IMR-90 (cell line): ENCODE measurements around the gene RAD51B. TPM values are rescaled to one million over a fixed set of nuclear protein-coding genes. Genes with fewer than 3 reads are reported as not detected.

Experiments
- ATAC-seq: fragments of 200-7000 bp; cut with Tn5 transposase; 2 replicates; pipeline ENCODE4 v1.9.1; 2020; ENCODE audit warnings: low read depth, mild to moderate bottlenecking, moderate library complexity
- BruUV-seq: library from RNA; stranded (reverse); fragments of 400-500 nt; replicated peaks from 2 replicates; lab custom pipeline; 2021; lab: Mats Ljungman, UMichigan
- CTCF ChIA-PET: fragments of 300-600 bp; formaldehyde crosslinking; extraction: SDS; loops from one replicate; lab custom pipeline; 2021; ENCODE audit warnings: antibody characterized with exemption; lab: Yijun Ruan, JAX
- POLR2A ChIA-PET: fragments of 300-600 bp; sonication (Branson Sonifier 250); formaldehyde crosslinking; loops from one replicate; lab custom pipeline; 2022; ENCODE audit warnings: antibody characterized with exemption; ENCODE audit not compliant: unreplicated experiment; lab: Charles Lee
- DNase-seq: peaks from one replicate; pipeline ENCODE4 v3.0.0; 2013
- H2AFZ ChIP-seq: replicated peaks from 2 replicates; pipeline ENCODE3; 2013; ENCODE audit warnings: low read length, mild to moderate bottlenecking; ENCODE audit not compliant: poor library complexity
- H2AK5ac ChIP-seq: 2 replicates; pipeline ENCODE4 v1.6.1; 2013; ENCODE audit warnings: low read depth, low read length, inconsistent platforms
- H2AK9ac ChIP-seq: replicated peaks from 2 replicates; pipeline ENCODE3; 2013; ENCODE audit warnings: mild to moderate bottlenecking, low read depth, low read length, moderate library complexity; ENCODE audit not compliant: poor library complexity
- H2BK120ac ChIP-seq: 2 replicates; pipeline ENCODE4 v1.6.1; 2013; ENCODE audit warnings: low read depth, low read length, inconsistent platforms
- H2BK15ac ChIP-seq: 3 replicates; pipeline ENCODE4 v1.6.1; 2013; ENCODE audit warnings: low read depth, low read length, inconsistent platforms
- H2BK20ac ChIP-seq: 2 replicates; pipeline ENCODE4 v1.6.1; 2013; ENCODE audit warnings: low read depth, mild to moderate bottlenecking, inconsistent platforms, low read length, moderate library complexity
- H2BK5ac ChIP-seq: 2 replicates; pipeline ENCODE4 v1.6.1; 2013; ENCODE audit warnings: mild to moderate bottlenecking, low read depth, low read length, inconsistent platforms; ENCODE audit not compliant: poor library complexity, severe bottlenecking
- H3K14ac ChIP-seq: replicated peaks from 2 replicates; pipeline ENCODE4 v1.6.1; 2013; ENCODE audit warnings: low read depth, low read length, inconsistent platforms
- H3K18ac ChIP-seq: 2 replicates; pipeline ENCODE4 v1.6.1; 2013; ENCODE audit warnings: low read depth, low read length, control low read depth
- H3K23ac ChIP-seq: 2 replicates; pipeline ENCODE4 v1.6.1; 2013; ENCODE audit warnings: low read depth, low read length, inconsistent platforms
- H3K27ac ChIP-seq: 2 replicates; pipeline ENCODE4 v1.5.1; 2013; ENCODE audit warnings: mild to moderate bottlenecking, control low read depth, low read length; ENCODE audit not compliant: insufficient read depth
- H3K27me3 ChIP-seq: 2 replicates; pipeline ENCODE4 v1.6.1; 2013; ENCODE audit warnings: low read length; ENCODE audit not compliant: control insufficient read depth, insufficient read depth
- H3K36me3 ChIP-seq: 2 replicates; pipeline ENCODE4 v1.6.1; 2013; ENCODE audit warnings: low read length, mixed read lengths; ENCODE audit not compliant: control insufficient read depth, insufficient read depth
- H3K4ac ChIP-seq: 2 replicates; pipeline ENCODE4 v1.6.1; 2013; ENCODE audit warnings: low read depth, low read length, inconsistent platforms
- H3K4me1 ChIP-seq: 2 replicates; pipeline ENCODE4 v1.6.1; 2013; ENCODE audit warnings: low read length, mixed read lengths; ENCODE audit not compliant: control insufficient read depth, insufficient read depth
- H3K4me2 ChIP-seq: 2 replicates; pipeline ENCODE4 v1.6.1; 2013; ENCODE audit warnings: low read depth, mild to moderate bottlenecking, control low read depth, low read length, moderate library complexity
- H3K4me3 ChIP-seq: 2 replicates; pipeline ENCODE4 v1.5.1; 2013; ENCODE audit warnings: low read depth, mild to moderate bottlenecking, control low read depth, low read length, moderate library complexity; ENCODE audit not compliant: insufficient read depth
- H3K56ac ChIP-seq: 2 replicates; pipeline ENCODE4 v1.6.1; 2013; ENCODE audit warnings: low read length, inconsistent platforms; ENCODE audit not compliant: insufficient read depth; ENCODE audit errors: extremely low read depth
- H3K79me1 ChIP-seq, 2 experiments: 2 replicates each; pipeline ENCODE4 v1.6.1; 2013; ENCODE audit warnings: low read length in 2 of 2, inconsistent platforms in 1 of 2, low read depth in 1 of 2
- H3K9ac ChIP-seq: 2 replicates; pipeline ENCODE4 v1.6.1; 2013; ENCODE audit warnings: low read depth, low read length, control low read depth
- H3K9me1 ChIP-seq: 2 replicates; pipeline ENCODE4 v1.6.1; 2013; ENCODE audit warnings: low read length, inconsistent platforms; ENCODE audit not compliant: insufficient read depth
- H3K9me3 ChIP-seq: 2 replicates; pipeline ENCODE4 v1.6.1; 2013; ENCODE audit warnings: low read length; ENCODE audit not compliant: control insufficient read depth, insufficient read depth
- H4K20me1 ChIP-seq: 2 replicates; pipeline ENCODE4 v1.6.1; 2013; ENCODE audit warnings: low read length, inconsistent platforms; ENCODE audit not compliant: insufficient read depth
- H4K5ac ChIP-seq: 2 replicates; pipeline ENCODE4 v1.6.1; 2013; ENCODE audit warnings: mild to moderate bottlenecking, low read depth, low read length, control low read depth
- H4K8ac ChIP-seq, 2 experiments: 2 replicates each; pipeline ENCODE4 v1.6.1; 2013; ENCODE audit warnings: low read depth in 2 of 2, low read length in 2 of 2, control low read depth in 1 of 2, inconsistent platforms in 1 of 2
- H4K91ac ChIP-seq: 2 replicates; pipeline ENCODE4 v1.6.1; 2013; ENCODE audit warnings: low read depth, low read length, inconsistent platforms; ENCODE audit not compliant: insufficient read depth
- BHLHE40 ChIP-seq: fragments of 150-350 bp; IDR thresholded peaks from 2 replicates; pipeline ENCODE4 v1.6.1; 2016; ENCODE audit warnings: mild to moderate bottlenecking, low read depth, low read length
- NFE2L2 ChIP-seq: fragments of 150-350 bp; IDR thresholded peaks from 2 replicates; pipeline ENCODE4 v1.6.1; 2016; ENCODE audit warnings: low read depth, mild to moderate bottlenecking, low read length
- POLR2A ChIP-seq: IDR thresholded peaks from 2 replicates; pipeline ENCODE4 v1.6.1; 2012; ENCODE audit warnings: mild to moderate bottlenecking, low read depth, low read length
- RFX5 ChIP-seq: IDR thresholded peaks from 2 replicates; pipeline ENCODE4 v1.8.0; 2012; ENCODE audit warnings: low read depth, mild to moderate bottlenecking, low read length, moderate library complexity
- WGBS, 2 experiments: methylation state at CpG; one replicate each; pipeline versions ENCODE4 v1.1.5 to v1.1.7; 2013; ENCODE audit warnings: missing lambda C conversion rate in 2 of 2; ENCODE audit not compliant: insufficient read length in 1 of 2; ENCODE audit errors: extremely low coverage in 2 of 2; 5-methylcytosine and 5-hydroxymethylcytosine counted together
- dilution Hi-C: fragments of 300-500 bp; cut with HindIII; formaldehyde crosslinking; loops from one replicate; pipeline ENCODE4 v1.14.3; 2018; ENCODE audit warnings: low sequenced_read_pairs; ENCODE audit not compliant: unreplicated experiment
- in situ Hi-C: fragments of 300-500 bp; cut with MboI; formaldehyde crosslinking; loops from 3 replicates; pipeline ENCODE4 v1.14.3; 2019; ENCODE audit warnings: low sequenced_read_pairs, inconsistent platforms, mixed read lengths
- intact Hi-C: fragments of 100-400 bp; cut with micrococcal nuclease; formaldehyde crosslinking; loops from 2 replicates; pipeline ENCODE4 v1.10.0; 2022
- polyA plus RNA-seq, 3 experiments: library from polyadenylated mRNA; depleted of rRNA; stranded (reverse); fragments of >200 nt; gene quantifications; 2 replicates each; pipeline ENCODE4 v1.2.3, GENCODE V29; 2012; ENCODE audit warnings: low replicate concordance in 1 of 3
- total RNA-seq: library from RNA; depleted of rRNA; stranded (reverse); fragments of >200 nt; gene quantifications from 2 replicates; pipeline ENCODE4 v1.2.3, GENCODE V29; 2012

Gene RAD51B
- total and polyA plus RNA-seq, 2 of the 4 experiments (the other 2 are of a cell fraction), result 5.1 to 18.8 TPM

- TF ChIP-seq RFX5, result no peak
Measured at GRCh38 chr14:68733086-68733914, 913.7 kb downstream of the RAD51B start (continued).

- Histone ChIP-seq H3K56ac (no peak overlapping the region), H2BK120ac (peak overlapping the region; percentile 28; the same call in 1 of the 2 replicates), H4K8ac (peak overlapping the region in 1 of 2 experiments; percentile 33; a peak in 1 of 4 replicates), H3K4me2 (no peak overlapping the region), H4K20me1 (no peaks in the 10 kb centered on the region), H3K23ac (0 out of 2 replicates have a peak overlapping the region, but pooled peaks have one; percentile 38), H3K14ac (peak overlapping the region; percentile 55), H3K9me3 (no peaks in the 10 kb centered on the region), H2BK20ac (peak overlapping the region; percentile 57; the same call in 1 of the 2 replicates), H3K27ac (no peak overlapping the region), H3K18ac (0 out of 2 replicates have a peak overlapping the region, but pooled peaks have one; percentile 1), H3K4ac (peak overlapping the region; percentile 36; the same call in 1 of the 2 replicates), H3K4me1 (peaks cover 12% of the 10 kb centered on the region), H2BK5ac (no peak overlapping the region), H4K5ac (no peak overlapping the region), H3K9me1 (peaks cover 4% of the 10 kb centered on the region; the same call in 1 of the 2 replicates), H3K36me3 (no peaks in the 10 kb centered on the region), H4K91ac (no peak overlapping the region), H3K79me1 (no peaks in the 10 kb centered on the region), H2AK5ac (peak overlapping the region; percentile 49; the same call in 1 of the 2 replicates), H2AFZ (peak overlapping the region; percentile 38), H3K27me3 (no peaks in the 10 kb centered on the region), H3K9ac (no peak overlapping the region), H2AK9ac (peak overlapping the region; percentile 57), H2BK15ac (no peak overlapping the region; the same call in 2 of the 3 replicates), H3K4me3 (no peak overlapping the region)
- TF ChIP-seq POLR2A, result no peak
- peak; percentile 37; the same call in 1 of the 2 replicates for TF ChIP-seq BHLHE40
- no peak for TF ChIP-seq NFE2L2
- no peak for TF ChIP-seq RFX5
- no TSS peak for BruUV-seq
- POLR2A ChIA-PET, result no interaction called here
- CTCF ChIA-PET, result no interaction called here
- ATAC-seq (no peak), DNase-seq (peak; percentile 18)
- in situ Hi-C loops (no loop called here), intact Hi-C loops (no loop called here), dilution Hi-C loops (no loop called here)
- no CpG with 5 or more reads among the region's 6 CpGs for WGBS, 2 experiments
Measured at GRCh38 chr14:68734231-68734732, 914.7 kb downstream of the RAD51B start.
